ENCODE measurements around the gene ADAMTS12. TPM values are rescaled to one million over a fixed set of nuclear protein-coding genes. Genes with fewer than 3 reads are reported as not detected.
"Not testable (repeated sequence)": the region's sequence is repeated elsewhere in the genome, so short reads cannot be mapped to it uniquely, and the experiment has no call there.

Gene ADAMTS12
- total RNA-seq, 3 donors from 2014 or later = 4.4 to 17.4 (median 15.0) TPM

DNA sequence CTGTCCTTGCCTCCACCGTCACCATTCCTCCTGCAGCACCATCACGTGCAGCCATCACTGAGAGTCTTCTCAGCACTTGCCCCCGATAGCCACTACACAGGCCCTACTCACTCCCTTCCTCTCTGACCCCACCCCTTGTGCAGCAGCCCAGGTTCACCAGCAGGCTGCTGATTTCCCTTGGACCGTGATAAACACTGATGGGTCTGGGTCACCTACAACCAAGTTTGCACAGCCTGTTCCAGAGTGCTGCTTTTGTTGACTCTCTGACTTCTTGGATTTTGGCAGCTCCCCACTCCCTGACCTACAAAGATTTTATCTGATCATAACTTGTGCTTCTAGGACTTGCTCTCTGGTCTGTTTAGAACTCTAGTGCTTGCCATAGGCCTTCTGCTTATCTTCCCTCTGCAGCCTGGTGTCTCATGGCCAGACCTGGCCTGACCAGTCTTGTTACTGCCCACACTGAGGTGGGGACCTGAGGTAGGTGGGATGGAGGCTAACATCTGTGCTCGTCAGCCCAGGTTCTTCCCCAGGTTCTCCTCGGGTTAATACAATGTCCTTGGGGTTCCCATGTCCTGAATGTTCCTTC is 341.7 kb downstream of the ADAMTS12 start:
- Histone ChIP-seq H3K27me3 (no peaks in the 10 kb centered on the region), H3K27ac (no peak overlapping the region), H3K36me3 (no peaks in the 10 kb centered on the region), H3K4me3 (no peak overlapping the region), H3K4me1 (no peaks in the 10 kb centered on the region), H3K9me3 (peaks cover 0 to 6% of the 10 kb centered on the region in 2 donors)
- TF ChIP-seq POLR2AphosphoS5 (IDR thresholded peaks at IDR 0.05) = no peak
- no peak for TF ChIP-seq POLR2A (IDR thresholded peaks at IDR 0.05)
- TF ChIP-seq, protein P1, sequence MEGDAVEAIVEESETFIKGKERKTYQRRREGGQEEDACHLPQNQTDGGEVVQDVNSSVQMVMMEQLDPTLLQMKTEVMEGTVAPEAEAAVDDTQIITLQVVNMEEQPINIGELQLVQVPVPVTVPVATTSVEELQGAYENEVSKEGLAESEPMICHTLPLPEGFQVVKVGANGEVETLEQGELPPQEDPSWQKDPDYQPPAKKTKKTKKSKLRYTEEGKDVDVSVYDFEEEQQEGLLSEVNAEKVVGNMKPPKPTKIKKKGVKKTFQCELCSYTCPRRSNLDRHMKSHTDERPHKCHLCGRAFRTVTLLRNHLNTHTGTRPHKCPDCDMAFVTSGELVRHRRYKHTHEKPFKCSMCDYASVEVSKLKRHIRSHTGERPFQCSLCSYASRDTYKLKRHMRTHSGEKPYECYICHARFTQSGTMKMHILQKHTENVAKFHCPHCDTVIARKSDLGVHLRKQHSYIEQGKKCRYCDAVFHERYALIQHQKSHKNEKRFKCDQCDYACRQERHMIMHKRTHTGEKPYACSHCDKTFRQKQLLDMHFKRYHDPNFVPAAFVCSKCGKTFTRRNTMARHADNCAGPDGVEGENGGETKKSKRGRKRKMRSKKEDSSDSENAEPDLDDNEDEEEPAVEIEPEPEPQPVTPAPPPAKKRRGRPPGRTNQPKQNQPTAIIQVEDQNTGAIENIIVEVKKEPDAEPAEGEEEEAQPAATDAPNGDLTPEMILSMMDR (IDR thresholded peaks at IDR 0.05) = no peak
- no peak for DNase-seq (ENCODE audit: low spot score in 2 of 2)
- intact Hi-C loops (cut with DNase I; ENCODE audit: low total_unique reads) = loop anchor here (5.0 kb wide), 1 partner anchor 578 kb away; no protein-coding TSS in a partner anchor

DNA sequence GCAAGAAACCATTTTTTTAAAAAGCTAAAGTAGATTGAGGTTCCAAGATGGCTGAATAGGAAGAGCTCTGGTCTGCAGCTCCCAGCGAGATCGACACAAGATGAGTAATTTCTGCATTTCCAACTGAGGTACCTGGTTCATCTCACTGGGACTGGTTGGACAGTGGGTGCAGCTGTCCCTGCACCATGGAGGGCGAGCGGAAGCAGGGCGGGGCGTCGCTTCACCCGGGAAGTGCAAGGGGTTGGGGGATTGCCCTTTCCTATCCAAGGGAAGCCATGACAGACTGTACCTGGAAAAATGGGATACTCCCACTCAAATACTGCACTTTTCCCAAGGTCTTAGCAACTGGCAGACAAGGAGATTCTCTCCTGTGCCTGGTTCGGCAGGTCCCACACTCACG is 352.0 kb downstream of the ADAMTS12 start:
- intact Hi-C loops (cut with DNase I; ENCODE audit: low total_unique reads); H3K27ac ChIP-seq; DNase-seq (ENCODE audit: low spot score in 2 of 2); H3K4me3 ChIP-seq; H3K9me3 ChIP-seq; H3K36me3 ChIP-seq; H3K27me3 ChIP-seq; H3K4me1 ChIP-seq: not testable (repeated sequence)

DNA sequence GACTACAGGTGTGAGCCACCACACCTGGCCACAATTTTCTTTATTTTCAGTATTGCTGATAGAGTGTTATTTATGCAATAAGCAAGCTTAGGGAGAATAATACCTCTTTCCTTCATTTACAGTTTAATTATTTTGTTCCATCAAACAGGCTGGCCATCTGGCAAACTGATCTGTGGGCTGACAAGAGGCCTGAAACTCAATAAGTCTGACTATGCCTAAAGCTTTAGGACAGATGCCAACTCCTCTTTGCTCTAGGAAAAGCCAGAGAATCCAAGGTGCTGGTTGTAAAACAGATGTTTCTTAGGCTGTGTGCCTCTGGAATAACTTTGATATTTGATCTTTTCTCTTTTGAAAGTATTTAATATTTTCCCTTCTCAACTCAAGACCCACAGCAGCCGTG is 352.6 kb downstream of the ADAMTS12 start:
- intact Hi-C loops (cut with DNase I; ENCODE audit: low total_unique reads) = no loop called here
- Histone ChIP-seq H3K9me3 (no peaks in the 10 kb centered on the region), H3K36me3 (no peaks in the 10 kb centered on the region), H3K4me1 (no peaks in the 10 kb centered on the region), H3K4me3 (no peak overlapping the region), H3K27me3 (no peaks in the 10 kb centered on the region), H3K27ac (no peak overlapping the region)
- DNase-seq (ENCODE audit: low spot score in 2 of 2) = no peak
- TF ChIP-seq, protein P1 (IDR thresholded peaks at IDR 0.05) = no peak
- TF ChIP-seq POLR2AphosphoS5 (IDR thresholded peaks at IDR 0.05) (no peak), POLR2A (IDR thresholded peaks at IDR 0.05) (no peak)

DNA sequence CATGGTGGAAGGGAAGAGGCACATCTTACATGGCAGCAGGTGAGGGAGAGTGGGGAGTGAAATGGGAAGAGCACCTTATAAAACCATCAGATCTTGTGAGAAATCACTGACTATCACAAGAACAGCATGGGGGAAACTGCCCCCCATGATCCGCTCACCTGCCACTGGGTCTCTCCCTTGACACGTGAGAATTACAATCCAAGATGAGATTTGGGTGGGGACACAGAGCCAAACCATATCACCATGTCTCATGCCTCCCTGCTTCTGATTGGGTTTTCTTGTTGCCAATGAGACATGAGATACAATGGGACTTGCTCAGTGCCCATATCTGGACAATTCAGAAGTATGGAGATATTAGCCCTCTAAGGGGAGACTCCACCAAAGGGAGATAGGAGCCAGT is 353.6 kb downstream of the ADAMTS12 start:
- intact Hi-C loops (cut with DNase I; ENCODE audit: low total_unique reads) = no loop called here
- no peaks in the 10 kb centered on the region for H3K4me1 ChIP-seq

DNA sequence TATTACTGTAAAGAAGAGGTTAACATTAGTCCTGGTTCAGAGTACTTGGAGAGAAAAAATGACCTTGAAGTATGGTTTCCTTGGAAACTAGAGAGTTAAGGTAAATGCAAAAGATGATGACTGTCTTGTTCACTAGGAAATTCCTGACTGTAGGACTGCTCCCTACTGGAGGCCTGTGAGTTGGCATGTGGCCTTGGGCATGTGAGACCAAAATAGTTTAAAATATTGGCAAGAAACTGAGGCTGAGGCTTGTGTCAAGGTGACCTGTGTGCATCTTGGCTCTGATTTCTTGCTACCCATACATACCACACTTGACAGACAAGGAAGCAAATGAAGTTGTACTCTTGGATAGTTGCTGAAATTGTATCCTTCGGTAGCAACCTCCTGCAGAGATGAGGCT is 354.6 kb downstream of the ADAMTS12 start:
- Histone ChIP-seq H3K9me3 (no peaks in the 10 kb centered on the region), H3K4me1 (no peaks in the 10 kb centered on the region), H3K27me3 (no peaks in the 10 kb centered on the region), H3K27ac (no peak overlapping the region), H3K36me3 (no peaks in the 10 kb centered on the region), H3K4me3 (no peak overlapping the region)
- intact Hi-C loops (cut with DNase I; ENCODE audit: low total_unique reads) = no loop called here
- DNase-seq (ENCODE audit: low spot score in 2 of 2) = no peak
- TF ChIP-seq, protein P1 (IDR thresholded peaks at IDR 0.05) = no peak
- TF ChIP-seq POLR2A (IDR thresholded peaks at IDR 0.05) (no peak), POLR2AphosphoS5 (IDR thresholded peaks at IDR 0.05) (no peak)

More for the DNA sequence above, 353.6 kb downstream of the ADAMTS12 start:
- Histone ChIP-seq H3K9me3 (no peaks in the 10 kb centered on the region), H3K36me3 (no peaks in the 10 kb centered on the region), H3K27me3 (no peaks in the 10 kb centered on the region), H3K27ac (no peak overlapping the region), H3K4me3 (no peak overlapping the region)
- no peak for DNase-seq (ENCODE audit: low spot score in 2 of 2)
- TF ChIP-seq POLR2AphosphoS5 (IDR thresholded peaks at IDR 0.05) (no peak), POLR2A (IDR thresholded peaks at IDR 0.05) (no peak)
- TF ChIP-seq, protein P1 (IDR thresholded peaks at IDR 0.05) = no peak

DNA sequence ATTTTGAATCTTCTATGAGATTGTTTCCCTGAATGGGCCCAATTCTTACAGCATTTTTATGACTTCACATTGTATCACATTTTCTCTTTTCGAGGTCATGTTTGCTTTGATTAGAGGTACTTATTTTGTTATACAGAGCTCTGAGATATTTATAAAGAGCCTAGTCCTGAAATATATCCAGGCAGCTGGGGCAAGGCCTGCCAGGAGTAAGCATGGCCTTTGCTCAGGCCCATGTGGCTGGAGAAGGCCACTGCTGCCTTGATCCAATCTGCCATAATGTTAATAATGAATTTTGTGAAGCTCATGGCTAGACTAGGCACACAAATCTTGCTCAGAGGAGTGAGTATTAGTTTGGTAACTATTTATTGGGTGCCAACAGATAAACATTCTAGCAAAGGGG is 355.0 kb downstream of the ADAMTS12 start:
- no peak overlapping the region for H3K27ac ChIP-seq
- H3K4me1 ChIP-seq = no peaks in the 10 kb centered on the region
- H3K9me3 ChIP-seq = no peaks in the 10 kb centered on the region
- no peaks in the 10 kb centered on the region for H3K27me3 ChIP-seq
- TF ChIP-seq POLR2AphosphoS5 (IDR thresholded peaks at IDR 0.05) (no peak), POLR2A (IDR thresholded peaks at IDR 0.05) (no peak)
- TF ChIP-seq, protein P1 (IDR thresholded peaks at IDR 0.05) = no peak
- no peaks in the 10 kb centered on the region for H3K36me3 ChIP-seq
- H3K4me3 ChIP-seq = no peak overlapping the region
- intact Hi-C loops (cut with DNase I; ENCODE audit: low total_unique reads) = no loop called here
- DNase-seq (ENCODE audit: low spot score in 2 of 2) = no peak
